ENCODE data around the gene NR2E3. TPM values are rescaled to one million over a fixed set of nuclear protein-coding genes. Genes with fewer than 3 reads are reported as not detected.

NR2E3 gene
- total RNA-seq, 1 experiment from 2014 or later: 0.43 TPM

GRCh38 chr15:71807691-71808091, 2.7 kb upstream of the NR2E3 start:
- DNase-seq: peak; percentile 10
- Histone ChIP-seq H3K27me3 (no peaks in the 10 kb centered on the region), H3K4me3 (no peak overlapping the region), H3K9me3 (no peaks in the 10 kb centered on the region), H3K36me3 (no peaks in the 10 kb centered on the region)

- Histone ChIP-seq H3K27me3 (no peaks in the 10 kb centered on the region), H3K9me3 (no peaks in the 10 kb centered on the region), H3K4me3 (no peak overlapping the region), H3K36me3 (no peaks in the 10 kb centered on the region)
- DNase-seq: no peak
These were observed 1.9 kb upstream of the NR2E3 start for GRCh38 chr15:71808311-71809020.

GRCh38 chr15:71809346-71809745, 1.0 kb upstream of the NR2E3 start:
- no peak for DNase-seq
- Histone ChIP-seq H3K4me3 (no peak overlapping the region), H3K27me3 (no peaks in the 10 kb centered on the region), H3K9me3 (no peaks in the 10 kb centered on the region), H3K36me3 (no peaks in the 10 kb centered on the region)

- Histone ChIP-seq H3K4me3 (no peak overlapping the region), H3K27me3 (no peaks in the 10 kb centered on the region), H3K9me3 (no peaks in the 10 kb centered on the region), H3K36me3 (no peaks in the 10 kb centered on the region)
- DNase-seq: no peak
These were observed 832 bp downstream of the NR2E3 start for GRCh38 chr15:71811036-71811736.

GRCh38 chr15:71811752-71812735, 1.7 kb downstream of the NR2E3 start:
- Histone ChIP-seq H3K36me3 (no peaks in the 10 kb centered on the region), H3K27me3 (no peaks in the 10 kb centered on the region), H3K9me3 (no peaks in the 10 kb centered on the region), H3K4me3 (no peak overlapping the region)
- no peak for DNase-seq

- no peaks in the 10 kb centered on the region for H3K9me3 ChIP-seq
- no peak overlapping the region for H3K4me3 ChIP-seq
- no peaks in the 10 kb centered on the region for H3K36me3 ChIP-seq
- DNase-seq: no peak
- H3K27me3 ChIP-seq: no peaks in the 10 kb centered on the region
These were observed 2.8 kb downstream of the NR2E3 start for GRCh38 chr15:71812966-71813722.

- Histone ChIP-seq H3K36me3 (no peaks in the 10 kb centered on the region), H3K4me3 (no peak overlapping the region), H3K9me3 (no peaks in the 10 kb centered on the region), H3K27me3 (no peaks in the 10 kb centered on the region)
- DNase-seq: no peak
These were observed 3.5 kb downstream of the NR2E3 start for GRCh38 chr15:71813723-71814470.

- DNase-seq: no peak
These were observed 4.9 kb downstream of the NR2E3 start for GRCh38 chr15:71815301-71815700.

GRCh38 chr15:71817351-71817750, 7.0 kb downstream of the NR2E3 start:
- H3K27me3 ChIP-seq: no peaks in the 10 kb centered on the region
- DNase-seq: no peak
- peaks cover 5% of the 10 kb centered on the region; the same call in 1 of the 2 replicates for H3K9me3 ChIP-seq
- H3K4me3 ChIP-seq: no peak overlapping the region
- peaks cover 9% of the 10 kb centered on the region for H3K36me3 ChIP-seq

More at GRCh38 chr15:71815301-71815700, 4.9 kb downstream of the NR2E3 start:
- Histone ChIP-seq H3K4me3 (no peak overlapping the region), H3K36me3 (no peaks in the 10 kb centered on the region), H3K9me3 (no peaks in the 10 kb centered on the region), H3K27me3 (no peaks in the 10 kb centered on the region)

GRCh38 chr15:71820127-71820526, 9.8 kb downstream of the NR2E3 start:
- no peaks in the 10 kb centered on the region for H3K27me3 ChIP-seq
- peaks cover 17% of the 10 kb centered on the region for H3K36me3 ChIP-seq
- DNase-seq: no peak
- no peak overlapping the region for H3K4me3 ChIP-seq
- H3K9me3 ChIP-seq: peaks cover 13% of the 10 kb centered on the region

GRCh38 chr15:71821547-71822129, 11.3 kb downstream of the NR2E3 start:
- no peak overlapping the region for H3K4me3 ChIP-seq
- H3K27me3 ChIP-seq: no peaks in the 10 kb centered on the region
- peaks cover 26% of the 10 kb centered on the region for H3K36me3 ChIP-seq
- H3K9me3 ChIP-seq: peaks cover 13% of the 10 kb centered on the region
- no peak for DNase-seq

- DNase-seq: no peak
- Histone ChIP-seq H3K36me3 (peaks cover 40% of the 10 kb centered on the region), H3K9me3 (peaks cover 13% of the 10 kb centered on the region), H3K27me3 (no peaks in the 10 kb centered on the region), H3K4me3 (no peak overlapping the region)
These were observed 12.7 kb downstream of the NR2E3 start for GRCh38 chr15:71822890-71823630.

- Histone ChIP-seq H3K9me3 (peaks cover 13% of the 10 kb centered on the region), H3K27me3 (no peaks in the 10 kb centered on the region), H3K36me3 (peaks cover 43% of the 10 kb centered on the region), H3K4me3 (no peak overlapping the region)
- no peak for DNase-seq
These were observed 13.4 kb downstream of the NR2E3 start for GRCh38 chr15:71823801-71824200.

- Histone ChIP-seq H3K36me3 (peaks cover 49% of the 10 kb centered on the region), H3K9me3 (peaks cover 13% of the 10 kb centered on the region), H3K4me3 (no peak overlapping the region), H3K27me3 (no peaks in the 10 kb centered on the region)
- no peak for DNase-seq
These were observed 14.8 kb downstream of the NR2E3 start for GRCh38 chr15:71825021-71825730.
